Prostate gland (tissue), 2 donors: ENCODE measurements around the gene ANKLE1. TPM values are rescaled to one million over a fixed set of nuclear protein-coding genes. Genes with fewer than 3 reads are reported as not detected.
A peak's percentile ranks its signal among the peaks of the same experiment; 100 is the strongest.

Experiments
- DNase-seq: peaks from one replicate; pipeline ENCODE4 v3.0.0-alpha.2; 2019; ENCODE audit warnings: low spot score
- H3K27ac ChIP-seq, 2 donors: fragments of 200-600 bp; sonication (generic); 2 replicates each; pipeline ENCODE4 v1.5.1; 2017 to 2019
- H3K27me3 ChIP-seq: fragments of 200-600 bp; sonication (generic); replicated peaks from 2 replicates; pipeline ENCODE4 v1.5.1; 2019; ENCODE audit not compliant: insufficient read depth
- H3K36me3 ChIP-seq, 2 donors: fragments of 200-600 bp; sonication (generic); 1 replicate in 1 of 2; 2 replicates in 1 of 2; pipeline versions ENCODE4 v1.5.1 to v1.8.1; 2017 to 2019
- H3K4me1 ChIP-seq: fragments of 200-600 bp; sonication (generic); replicated peaks from 2 replicates; pipeline ENCODE4 v1.5.1; 2019
- H3K4me3 ChIP-seq, 2 donors: fragments of 200-600 bp; sonication (generic); 2 replicates each; pipeline ENCODE4 v1.5.1; 2017 to 2019
- H3K9me3 ChIP-seq: fragments of 200-600 bp; sonication (generic); 2 replicates; pipeline ENCODE4 v1.5.1; 2017
- POLR2A ChIP-seq: fragments of 450-650 bp; IDR thresholded peaks from one replicate; pipeline ENCODE4 v1.6.1; 2016; ENCODE audit warnings: antibody characterized with exemption, mild to moderate bottlenecking
- POLR2AphosphoS5 ChIP-seq: sonication (generic); formaldehyde crosslinking; IDR thresholded peaks from one replicate; pipeline ENCODE4 v1.6.1; 2017; ENCODE audit warnings: antibody characterized with exemption
- WGBS: methylation state at CpG from one replicate; pipeline ENCODE4 v1.1.5; 2018; 5-methylcytosine and 5-hydroxymethylcytosine counted together
- intact Hi-C: fragments of 100-400 bp; cut with DNase I; formaldehyde crosslinking; loops from one replicate; pipeline ENCODE4 v1.14.2; 2022
- total RNA-seq, 2 donors: library from RNA; depleted of rRNA; stranded (reverse); fragments of >200 nt; gene quantifications; one replicate each; pipeline ENCODE4 v1.1.0, GENCODE V29; 2016
- TF ChIP-seq, protein P1 (sequence below), 4 experiments: fragments of 200-600 bp in 2 of 4; fragments of 450-650 bp in 2 of 4; sonication (generic) in 2 of 4; IDR thresholded peaks; 1 replicate in 3 of 4; 2 replicates in 1 of 4; pipeline ENCODE4 v1.5.1; 2016 to 2019; ENCODE audit warnings: antibody characterized with exemption in 4 of 4, mild to moderate bottlenecking in 2 of 4, moderate library complexity in 2 of 4

Gene ANKLE1
- total RNA-seq, 2 donors from 2014 or later = 0.64 to 1.2 TPM

DNA sequence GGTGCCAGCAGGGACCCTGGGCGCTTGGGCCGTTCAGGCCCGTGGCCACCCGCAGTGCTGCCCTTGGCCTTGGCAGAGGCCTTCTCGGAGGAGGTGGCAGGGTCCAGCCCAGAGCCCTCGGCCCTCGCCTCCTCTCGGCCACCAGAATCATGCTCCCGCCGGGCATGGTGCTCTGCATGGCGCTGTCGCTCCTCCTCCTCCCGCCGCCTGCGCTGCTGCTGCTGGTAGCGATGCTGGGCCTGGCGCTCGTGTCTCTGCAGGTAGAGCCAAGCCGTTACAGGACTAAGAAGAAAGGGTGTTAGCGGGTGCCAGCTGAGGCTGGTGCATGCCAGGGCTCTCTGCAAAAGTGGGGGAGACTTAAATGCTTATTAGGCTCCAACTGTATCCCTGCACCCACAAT, 43.4 kb downstream of the ANKLE1 start:
- peaks cover 0 to 5% of the 10 kb centered on the region in 2 donors for H3K36me3 ChIP-seq
- intact Hi-C loops = no loop called here
- H3K27ac ChIP-seq = no peak overlapping the region
- no peak overlapping the region for H3K4me3 ChIP-seq
- DNase-seq = no peak
- 95% methylated on average over 18 of the region's 20 CpGs for WGBS
- peaks cover 9% of the 10 kb centered on the region for H3K4me1 ChIP-seq
- no peaks in the 10 kb centered on the region for H3K9me3 ChIP-seq
- TF ChIP-seq POLR2A (no peak), POLR2AphosphoS5 (no peak)
- TF ChIP-seq, protein P1, sequence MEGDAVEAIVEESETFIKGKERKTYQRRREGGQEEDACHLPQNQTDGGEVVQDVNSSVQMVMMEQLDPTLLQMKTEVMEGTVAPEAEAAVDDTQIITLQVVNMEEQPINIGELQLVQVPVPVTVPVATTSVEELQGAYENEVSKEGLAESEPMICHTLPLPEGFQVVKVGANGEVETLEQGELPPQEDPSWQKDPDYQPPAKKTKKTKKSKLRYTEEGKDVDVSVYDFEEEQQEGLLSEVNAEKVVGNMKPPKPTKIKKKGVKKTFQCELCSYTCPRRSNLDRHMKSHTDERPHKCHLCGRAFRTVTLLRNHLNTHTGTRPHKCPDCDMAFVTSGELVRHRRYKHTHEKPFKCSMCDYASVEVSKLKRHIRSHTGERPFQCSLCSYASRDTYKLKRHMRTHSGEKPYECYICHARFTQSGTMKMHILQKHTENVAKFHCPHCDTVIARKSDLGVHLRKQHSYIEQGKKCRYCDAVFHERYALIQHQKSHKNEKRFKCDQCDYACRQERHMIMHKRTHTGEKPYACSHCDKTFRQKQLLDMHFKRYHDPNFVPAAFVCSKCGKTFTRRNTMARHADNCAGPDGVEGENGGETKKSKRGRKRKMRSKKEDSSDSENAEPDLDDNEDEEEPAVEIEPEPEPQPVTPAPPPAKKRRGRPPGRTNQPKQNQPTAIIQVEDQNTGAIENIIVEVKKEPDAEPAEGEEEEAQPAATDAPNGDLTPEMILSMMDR (IDR thresholded peaks at IDR 0.05) = no peak
- no peaks in the 10 kb centered on the region for H3K27me3 ChIP-seq

DNA sequence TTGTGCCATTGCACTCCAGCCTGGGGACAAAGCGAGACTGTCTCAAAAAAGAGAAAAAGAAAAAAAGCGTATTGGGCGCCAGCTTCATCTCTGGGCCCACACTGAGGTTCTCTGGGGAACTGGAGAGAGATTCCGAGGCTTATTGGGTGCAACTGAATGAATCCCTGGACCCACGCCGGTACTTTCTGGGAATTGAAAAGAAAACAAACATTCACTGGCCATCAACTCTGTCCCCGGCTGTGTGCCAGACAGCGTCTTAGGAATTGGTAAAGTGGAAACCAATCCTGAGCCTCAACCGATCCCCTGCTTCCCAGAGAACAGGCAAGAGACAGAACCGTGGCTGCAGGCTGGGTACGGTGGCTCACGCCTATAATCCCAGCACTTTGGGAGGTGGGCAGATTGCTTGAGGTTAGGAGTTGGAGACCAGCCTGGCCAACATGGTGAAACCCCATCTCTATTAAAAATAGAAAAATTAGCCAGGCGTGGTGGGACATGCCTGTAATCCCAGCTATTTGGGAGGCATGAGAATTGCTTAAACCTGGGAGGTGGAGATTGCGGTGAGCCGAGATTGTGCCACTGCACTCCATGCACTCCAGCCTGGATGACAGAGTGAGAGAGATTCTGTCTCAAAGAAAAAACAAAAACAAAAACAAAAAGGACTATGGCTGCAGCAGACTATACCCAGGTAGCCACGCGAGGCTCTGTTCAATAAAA, 44.3 kb downstream of the ANKLE1 start:
- peaks cover 9% of the 10 kb centered on the region for H3K4me1 ChIP-seq
- TF ChIP-seq, protein P1 (IDR thresholded peaks at IDR 0.05) = no peak
- peak; percentile 58 for TF ChIP-seq POLR2AphosphoS5
- H3K27ac ChIP-seq = peak overlapping the region; percentile 16 to 20
- H3K4me3 ChIP-seq = no peak overlapping the region
- H3K27me3 ChIP-seq = no peaks in the 10 kb centered on the region
- intact Hi-C loops = no loop called here
- H3K9me3 ChIP-seq = no peaks in the 10 kb centered on the region
- H3K36me3 ChIP-seq = no peaks in the 10 kb centered on the region
- DNase-seq = peak; percentile 67
- 40% methylated on average over 17 of the region's 17 CpGs for WGBS

DNA sequence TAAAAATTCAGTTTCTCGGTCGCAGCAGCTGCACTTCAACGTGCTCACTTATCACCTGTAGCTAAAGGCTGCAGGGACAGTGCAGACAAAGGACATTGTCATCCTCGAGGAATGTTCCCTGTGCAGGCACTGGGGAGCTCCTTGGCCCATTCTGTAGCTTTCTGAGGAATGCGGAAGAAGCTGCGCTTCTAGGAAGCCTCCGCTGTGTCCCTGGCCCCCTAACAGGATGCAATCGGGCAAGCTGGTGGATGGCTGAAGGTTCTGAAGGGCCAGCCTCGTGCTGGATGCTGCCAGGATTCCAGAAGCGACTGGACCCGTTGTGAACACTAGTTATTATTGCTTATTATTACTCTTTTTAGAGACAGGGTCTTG, 44.9 kb downstream of the ANKLE1 start:
- no peak for DNase-seq
- H3K27me3 ChIP-seq = no peaks in the 10 kb centered on the region
- no peak overlapping the region for H3K4me3 ChIP-seq
- no peak overlapping the region for H3K27ac ChIP-seq
- no peaks in the 10 kb centered on the region for H3K36me3 ChIP-seq
- peaks cover 9% of the 10 kb centered on the region for H3K4me1 ChIP-seq
- WGBS = 73% methylated on average over 11 of the region's 11 CpGs
- no peaks in the 10 kb centered on the region for H3K9me3 ChIP-seq
- intact Hi-C loops = no loop called here
- TF ChIP-seq, protein P1 (IDR thresholded peaks at IDR 0.05) = no peak
- TF ChIP-seq POLR2AphosphoS5 (no peak), POLR2A (no peak)

DNA sequence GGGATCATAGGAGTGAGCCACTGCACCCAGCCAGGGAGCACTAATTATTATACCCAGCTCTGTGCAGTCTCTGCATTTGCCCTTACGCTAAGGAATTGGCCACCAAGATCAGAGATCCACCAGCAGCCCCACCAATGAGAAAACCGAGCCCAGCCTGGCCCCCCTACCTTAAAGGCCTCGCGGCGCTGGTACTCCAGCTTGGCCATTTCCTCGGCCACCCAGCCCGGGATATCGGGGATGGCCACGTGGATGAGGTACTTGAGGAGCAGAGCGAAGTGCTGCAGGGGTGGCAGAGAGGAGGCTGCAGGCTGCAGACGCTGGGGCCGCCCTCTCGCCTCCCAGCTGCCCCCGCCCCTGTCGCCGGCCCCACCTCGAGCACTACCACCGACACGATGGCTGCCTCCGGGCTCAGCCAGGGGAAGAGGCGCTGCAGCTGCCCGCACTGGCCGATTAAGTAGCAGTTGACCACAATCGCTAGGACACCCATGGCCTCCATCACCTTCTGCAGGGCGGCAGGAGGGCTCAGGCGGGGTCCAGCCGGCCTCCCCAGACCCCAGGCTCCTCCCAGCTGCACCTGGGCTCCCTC, 45.5 kb downstream of the ANKLE1 start:
- 90% methylated on average over 15 of the region's 27 CpGs for whole genome bisulfite sequencing
- TF ChIP-seq, protein P1 (IDR thresholded peaks at IDR 0.05) = no peak
- TF ChIP-seq POLR2A (no peak), POLR2AphosphoS5 (no peak)

More for the DNA sequence above, 45.5 kb downstream of the ANKLE1 start:
- Histone ChIP-seq H3K27ac (peak overlapping the region; percentile 81 to 91), H3K27me3 (no peaks in the 10 kb centered on the region), H3K36me3 (no peaks in the 10 kb centered on the region), H3K4me3 (no peak overlapping the region), H3K9me3 (no peaks in the 10 kb centered on the region), H3K4me1 (peaks cover 9% of the 10 kb centered on the region)
- DNase-seq = no peak
- intact Hi-C loops = no loop called here
